Adrenal gland (tissue), 12 donors: ENCODE measurements around the gene TXNRD2. TPM values are rescaled to one million over a fixed set of nuclear protein-coding genes. Genes with fewer than 3 reads are reported as not detected.

Source experiments
- DNase-seq, 7 donors: peaks; one replicate each; pipeline ENCODE4 v3.0.0-alpha.2; 2019 to 2020
- H3K27ac ChIP-seq, 5 donors: fragments of 200-600 bp; sonication (generic) in 4 of 5; 1 replicate in 3 of 5; 2 replicates in 2 of 5; pipeline versions ENCODE4 v1.5.1 to v1.8.0; 2016 to 2020; ENCODE audit warnings: mild to moderate bottlenecking in 1 of 5
- H3K27me3 ChIP-seq: fragments of 200-600 bp; 2 replicates; pipeline ENCODE4 v1.8.0; 2021
- H3K36me3 ChIP-seq, 2 donors: fragments of 200-600 bp; replicated peaks in 1 of 2; 1 replicate in 1 of 2; 2 replicates in 1 of 2; pipeline versions ENCODE4 v1.5.1 to v1.8.0; 2018 to 2022
- H3K4me1 ChIP-seq, 2 donors: fragments of 200-600 bp; replicated peaks in 1 of 2; 1 replicate in 1 of 2; 2 replicates in 1 of 2; pipeline versions ENCODE4 v1.5.1 to v1.8.0; 2018 to 2021
- H3K4me3 ChIP-seq, 4 donors: fragments of 200-600 bp; sonication (generic) in 3 of 4; one replicate each; pipeline ENCODE4 v1.5.1; 2016 to 2018
- H3K9me3 ChIP-seq, 3 donors: fragments of 200-600 bp; sonication (generic) in 1 of 3; replicated peaks in 1 of 3; 1 replicate in 2 of 3; 2 replicates in 1 of 3; pipeline versions ENCODE4 v1.5.1 to v1.8.0; 2016 to 2021
- CTCF ChIP-seq, 6 experiments: fragments of 450-650 bp in 4 of 6; fragments of 200-600 bp in 2 of 6; sonication (generic) in 1 of 6; IDR thresholded peaks; 1 replicate in 5 of 6; 2 replicates in 1 of 6; pipeline versions ENCODE4 v1.5.1 to v1.8.0; 2016 to 2021; ENCODE audit warnings: antibody characterized with exemption in 6 of 6, mild to moderate bottlenecking in 2 of 6, moderate library complexity in 1 of 6
- POLR2A ChIP-seq, 2 donors: fragments of 450-650 bp; IDR thresholded peaks; one replicate each; pipeline ENCODE4 v1.6.1; 2017; ENCODE audit warnings: antibody characterized with exemption in 2 of 2, mild to moderate bottlenecking in 2 of 2, moderate library complexity in 1 of 2
- WGBS, 4 donors: extraction: QIAGEN DNeasy Blood & Tissue Kit in 2 of 4; methylation state at CpG; one replicate each; pipeline versions ENCODE4 v1.1.5 to v1.1.7; 2013 to 2017; 5-methylcytosine and 5-hydroxymethylcytosine counted together
- intact Hi-C, 2 donors: fragments of 100-400 bp; cut with DNase I; formaldehyde crosslinking; loops; one replicate each; pipeline versions ENCODE4 v1.14.1 to v1.15.0; 2022 to 2023
- polyA plus RNA-seq, 3 donors: library from polyadenylated mRNA; stranded (reverse); fragments of 200-250 nt in 2 of 3; fragments of 350-450 nt in 1 of 3; fragmentation: Illumina TruSeq in 1 of 3; extraction: RNeasy Lipid Tissue Mini Kit (QIAGEN cat#74804) in 1 of 3; gene quantifications; one replicate each; pipeline ENCODE4 v1.2.3, GENCODE V29; 2013 to 2014
- total RNA-seq, 9 donors: library from RNA; depleted of rRNA in 4 of 9; stranded (reverse); fragments of >200 nt in 4 of 9; fragments of 120-200 nt in 1 of 9; fragmentation: NEBNext Ultra II Directional in 1 of 9; extraction: Animal tissue kit (Norgen Biotek cat#: 25700) in 1 of 9; gene quantifications; one replicate each; pipeline versions ENCODE4 v1.1.0 to v1.2.4, GENCODE V29; 2013 to 2023
- donor health status: healthy with polysubstance abuse.
- donor health status: Bipolar disorder and iron deficiency.
- donor health status: DM: yes; HTN: yes; CAD: no.
- donor health status: DM: no; HTN: no; CAD: no.
- donor health status: DM: no; HTN: no; CAD: no.
- donor health status: DM: yes; HTN: yes; CAD: no.

Gene TXNRD2
- total and polyA plus RNA-seq, 12 donors = 39.6 to 171 (median 59.5) TPM

- no peak overlapping the region for H3K27ac ChIP-seq
- intact Hi-C loops = no loop called here
- TF ChIP-seq POLR2A (IDR thresholded peaks at IDR 0.05) (no peak), CTCF (IDR thresholded peaks at IDR 0.05) (no peak)
- no peak overlapping the region for H3K4me3 ChIP-seq
- no peaks in the 10 kb centered on the region for H3K36me3 ChIP-seq
- H3K27me3 ChIP-seq = no peaks in the 10 kb centered on the region
- H3K9me3 ChIP-seq = no peaks in the 10 kb centered on the region
- peak in 4 of 7 donors; percentile 6 to 48 (median 14) for DNase-seq
- 69 to 84% (median 77%) methylated on average over 17 to 23 of the region's 23 CpGs for WGBS, 4 donors
- no peaks in the 10 kb centered on the region for H3K4me1 ChIP-seq
Observed at GRCh38 chr22:19875531-19876313, 65.9 kb downstream of the TXNRD2 start.

- whole genome bisulfite sequencing, 4 donors = 77 to 94% (median 90%) methylated on average over 5 to 12 of the region's 12 CpGs; no CpG with 5 or more reads in 1 of the 4 donors
- intact Hi-C loops = no loop called here
Observed at GRCh38 chr22:19875061-19875530, 66.5 kb downstream of the TXNRD2 start.

GRCh38 chr22:19874307-19875060 lies 67.1 kb downstream of the TXNRD2 start:
- no peaks in the 10 kb centered on the region for H3K9me3 ChIP-seq
- no peaks in the 10 kb centered on the region for H3K27me3 ChIP-seq
- no peak overlapping the region for H3K4me3 ChIP-seq
- peak in 4 of 7 donors; percentile 6 to 42 (median 11) for DNase-seq
- intact Hi-C loops = no loop called here
- TF ChIP-seq CTCF (IDR thresholded peaks at IDR 0.05) = no peak
- no peak for TF ChIP-seq POLR2A (IDR thresholded peaks at IDR 0.05)
- H3K36me3 ChIP-seq = no peaks in the 10 kb centered on the region
- 82 to 89% (median 84%) methylated on average over 6 to 27 of the region's 27 CpGs for WGBS, 4 donors
- no peak overlapping the region for H3K27ac ChIP-seq
- no peaks in the 10 kb centered on the region for H3K4me1 ChIP-seq

More at GRCh38 chr22:19875061-19875530, 66.5 kb downstream of the TXNRD2 start:
- Histone ChIP-seq H3K27ac (no peak overlapping the region), H3K9me3 (no peaks in the 10 kb centered on the region), H3K36me3 (no peaks in the 10 kb centered on the region), H3K27me3 (no peaks in the 10 kb centered on the region), H3K4me1 (no peaks in the 10 kb centered on the region), H3K4me3 (no peak overlapping the region)
- DNase-seq = peak in 3 of 7 donors; percentile 3 to 39 (median 11)
- no peak for TF ChIP-seq CTCF (IDR thresholded peaks at IDR 0.05)
- TF ChIP-seq POLR2A (IDR thresholded peaks at IDR 0.05) = no peak

GRCh38 chr22:19873960-19874306 lies 67.7 kb downstream of the TXNRD2 start:
- WGBS, 4 donors = 63 to 89% (median 85%) methylated on average over 6 to 7 of the region's 7 CpGs
- Histone ChIP-seq H3K4me3 (no peak overlapping the region), H3K27ac (no peak overlapping the region), H3K9me3 (no peaks in the 10 kb centered on the region), H3K4me1 (no peaks in the 10 kb centered on the region), H3K27me3 (no peaks in the 10 kb centered on the region), H3K36me3 (no peaks in the 10 kb centered on the region)
- DNase-seq = peak in 2 of 7 donors; percentile 13 to 48
- intact Hi-C loops = no loop called here
- no peak for TF ChIP-seq CTCF (IDR thresholded peaks at IDR 0.05)
- no peak for TF ChIP-seq POLR2A (IDR thresholded peaks at IDR 0.05)
